A549 (cell line): Measurements from ENCODE around the gene CNIH1. TPM values are rescaled to one million over a fixed set of nuclear protein-coding genes. Genes with fewer than 3 reads are reported as not detected.

Experiments
- ATAC-seq, 2 experiments: fragments of 200-7000 bp in 1 of 2; fragments of >200 bp in 1 of 2; cut with Nextera tagmentation in 1 of 2; cut with Tn5 transposase in 1 of 2; 3 replicates each; pipeline versions ENCODE4 v1.8.0 to v1.9.1; 2018 to 2020; ENCODE audit warnings: mild to moderate bottlenecking in 1 of 2, moderate library complexity in 1 of 2
- CTCF ChIA-PET: fragments of 300-600 bp; sonication (Branson Sonifier 250); formaldehyde crosslinking; extraction: SDS; loops from one replicate; lab custom pipeline; 2021; ENCODE audit warnings: antibody characterized with exemption, inconsistent platforms; lab: Yijun Ruan, JAX
- POLR2A ChIA-PET: fragments of 350-600 bp; formaldehyde crosslinking; extraction: SDS; loops from one replicate; lab custom pipeline; 2021; ENCODE audit warnings: antibody characterized with exemption, inconsistent platforms; lab: Yijun Ruan, JAX
- DNase-seq, 2 experiments: peaks; one replicate each; pipeline versions ENCODE4 v3.0.0 to v3.0.0-alpha.2; 2011 to 2016; ENCODE audit warnings: low read depth in 1 of 2, low spot score in 1 of 2
- FAIRE-seq: peaks from 2 replicates; lab custom pipeline; 2011; peaks lifted over from hg19 to GRCh38; lab: Jason Lieb, UNC
- H3K27ac ChIP-seq, 2 experiments: fragments of >200 bp; sonication (Bioruptor Twin); formaldehyde crosslinking; 3 replicates each; pipeline ENCODE4 v1.5.1; 2016 to 2017
- H3K4me1 ChIP-seq: fragments of >200 bp; sonication (Bioruptor Twin); formaldehyde crosslinking; 3 replicates; pipeline ENCODE4 v1.6.1; 2016
- H3K4me2 ChIP-seq: fragments of >200 bp; sonication (Bioruptor Twin); formaldehyde crosslinking; 3 replicates; pipeline ENCODE4 v1.6.1; 2016
- H3K4me3 ChIP-seq: fragments of >200 bp; sonication (Bioruptor Twin); formaldehyde crosslinking; 3 replicates; pipeline ENCODE4 v1.5.1; 2016
- H3K9me3 ChIP-seq: fragments of >200 bp; sonication (Bioruptor Twin); formaldehyde crosslinking; 3 replicates; pipeline ENCODE4 v1.6.1; 2016
- BHLHE40 ChIP-seq: IDR thresholded peaks from 2 replicates; pipeline ENCODE4 v1.6.1; 2012; ENCODE audit warnings: low read depth, low read length, inconsistent platforms
- CBX8 ChIP-seq: fragments of 200-600 bp; sonication (generic); IDR thresholded peaks from 2 replicates; pipeline ENCODE4 v1.6.1; 2016
- CEBPB ChIP-seq, 2 experiments: fragments of >200 bp in 1 of 2; sonication (Bioruptor Twin) in 1 of 2; formaldehyde crosslinking in 1 of 2; IDR thresholded peaks; 2 replicates each; pipeline ENCODE4 v1.6.1; 2012 to 2016
- CHD4 ChIP-seq: fragments of 200-600 bp; sonication (generic); IDR thresholded peaks from 2 replicates; pipeline ENCODE4 v1.6.1; 2016; ENCODE audit warnings: antibody characterized with exemption, mild to moderate bottlenecking, borderline replicate concordance
- EHF ChIP-seq: fragments of 250-450 bp; sonication (Bioruptor Pico); IDR thresholded peaks from 2 replicates; pipeline ENCODE4 v1.5.0; 2020; ENCODE audit warnings: mild to moderate bottlenecking
- FOSB ChIP-seq: fragments of 250-450 bp; sonication (Bioruptor Pico); IDR thresholded peaks from 2 replicates; pipeline ENCODE4 v1.5.0; 2020; ENCODE audit warnings: mild to moderate bottlenecking, moderate library complexity
- HDAC2 ChIP-seq: fragments of 200-600 bp; sonication (generic); IDR thresholded peaks from 2 replicates; pipeline ENCODE4 v1.6.1; 2016
- HEYL ChIP-seq: fragments of 250-450 bp; sonication (Bioruptor Pico); IDR thresholded peaks from 2 replicates; pipeline ENCODE4 v1.8.0; 2021; ENCODE audit warnings: mild to moderate bottlenecking, moderate library complexity
- HMGXB4 ChIP-seq: fragments of 250-450 bp; sonication (Bioruptor Pico); IDR thresholded peaks from 2 replicates; pipeline ENCODE4 v1.5.0; 2021; ENCODE audit warnings: mild to moderate bottlenecking, moderate library complexity, borderline replicate concordance
- HOXA7 ChIP-seq: fragments of 250-450 bp; sonication (Bioruptor Pico); IDR thresholded peaks from 2 replicates; pipeline ENCODE4 v1.5.0; 2020; ENCODE audit warnings: mild to moderate bottlenecking, moderate library complexity
- HOXB13 ChIP-seq: fragments of 250-450 bp; sonication (Bioruptor Pico); IDR thresholded peaks from 2 replicates; pipeline ENCODE4 v1.5.0; 2020; ENCODE audit warnings: low read depth, mild to moderate bottlenecking, moderate library complexity
- HOXB5 ChIP-seq: fragments of 250-450 bp; sonication (Bioruptor Pico); IDR thresholded peaks from 2 replicates; pipeline ENCODE4 v1.5.0; 2020; ENCODE audit warnings: mild to moderate bottlenecking, moderate library complexity
- KDM1A ChIP-seq: fragments of 200-600 bp; sonication (generic); IDR thresholded peaks from 2 replicates; pipeline ENCODE4 v1.6.1; 2016; ENCODE audit warnings: low read depth, mild to moderate bottlenecking
- NFE2L2 ChIP-seq: fragments of 150-350 bp; conservative IDR thresholded peaks from 2 replicates; pipeline ENCODE4 v1.6.1; 2014; ENCODE audit warnings: low read length
- NR3C1 ChIP-seq: fragments of >200 bp; sonication (Bioruptor Twin); formaldehyde crosslinking; IDR thresholded peaks from 3 replicates; pipeline ENCODE4 v1.6.1; 2017
- PBX3 ChIP-seq: IDR thresholded peaks from 2 replicates; pipeline ENCODE4 v1.6.1; 2012
- RAD21 ChIP-seq, 2 experiments: fragments of >200 bp in 1 of 2; sonication (Bioruptor Twin) in 1 of 2; formaldehyde crosslinking in 1 of 2; IDR thresholded peaks in 1 of 2; conservative IDR thresholded peaks in 1 of 2; 2 replicates in 1 of 2; 3 replicates in 1 of 2; pipeline ENCODE4 v1.6.1; 2012 to 2018; ENCODE audit warnings: inconsistent platforms in 1 of 2
- RARB ChIP-seq: fragments of 250-450 bp; sonication (Bioruptor Pico); IDR thresholded peaks from 2 replicates; pipeline ENCODE4 v1.8.0; 2021; ENCODE audit warnings: mild to moderate bottlenecking, moderate library complexity
- SREBF2 ChIP-seq: fragments of 450-650 bp; IDR thresholded peaks from 2 replicates; pipeline ENCODE4 v1.6.1; 2014; ENCODE audit warnings: mild to moderate bottlenecking, moderate library complexity
- USF2 ChIP-seq: fragments of 450-650 bp; IDR thresholded peaks from 2 replicates; pipeline ENCODE4 v1.6.1; 2014; ENCODE audit warnings: antibody characterized with exemption
- ZC3H11A ChIP-seq: fragments of 450-650 bp; IDR thresholded peaks from 2 replicates; pipeline ENCODE4 v1.6.1; 2014; ENCODE audit warnings: antibody characterized with exemption, mild to moderate bottlenecking
- WGBS: methylation state at CpG from one replicate; pipeline ENCODE4 v1.1.6; 2017; ENCODE audit errors: missing lambda C conversion rate; 5-methylcytosine and 5-hydroxymethylcytosine counted together
- polyA plus RNA-seq, 4 experiments: library from polyadenylated mRNA; depleted of rRNA in 3 of 4; stranded (reverse); fragments of >200 nt; fragmentation: RNase III in 1 of 4; extraction: RNeasy Plus Mini Kit Qiagen cat#74134 plus additional on column Dnase treatment in 1 of 4; gene quantifications; 2 replicates in 3 of 4; 3 replicates in 1 of 4; pipeline ENCODE4 v1.2.3, GENCODE V29; 2011 to 2017
- TF ChIP-seq, protein P1 (sequence below): fragments of >200 bp; sonication (Bioruptor Twin); formaldehyde crosslinking; IDR thresholded peaks from 3 replicates; pipeline ENCODE4 v1.5.1; 2016
- TF ChIP-seq, protein P2 (sequence below): fragments of 150-350 bp; IDR thresholded peaks from 2 replicates; pipeline ENCODE4 v1.6.1; 2014; ENCODE audit warnings: low read depth, mild to moderate bottlenecking, low read length
- TF ChIP-seq, protein P3 (sequence below): IDR thresholded peaks from 2 replicates; pipeline ENCODE4 v1.6.1; 2012
- TF ChIP-seq, protein P4 (sequence below): IDR thresholded peaks from 2 replicates; pipeline ENCODE4 v1.6.1; 2012; ENCODE audit warnings: low read depth, borderline replicate concordance

CNIH1 gene
- polyA plus RNA-seq, 2 of the 4 experiments (the other 2 are of a cell fraction): 337 to 411 TPM

GRCh38 chr14:54427871-54428270 is 13.3 kb downstream of the CNIH1 start:
- H3K4me2 ChIP-seq: no peak overlapping the region
- FAIRE-seq (no peak), DNase-seq (no peak), ATAC-seq (no peak)
- ChIA-PET CTCF (no interaction called here), POLR2A (no interaction called here)
- H3K27ac ChIP-seq: no peak overlapping the region
- WGBS: 93% methylated on average over 3 of the region's 3 CpGs
- no peak for TF ChIP-seq RARB (CRISPR knock-in tag)
- TF ChIP-seq CEBPB (IDR thresholded peaks at IDR 0.05): no peak
- TF ChIP-seq RAD21 (conservative IDR thresholded peaks at IDR 0.05 in 1 of 2, IDR thresholded peaks at IDR 0.05 in 1 of 2): no peak
- no peak for TF ChIP-seq USF2
- TF ChIP-seq NR3C1: no peak
- no peak for TF ChIP-seq KDM1A
- TF ChIP-seq HDAC2: no peak
- no peak for TF ChIP-seq PBX3
- TF ChIP-seq, protein P1, sequence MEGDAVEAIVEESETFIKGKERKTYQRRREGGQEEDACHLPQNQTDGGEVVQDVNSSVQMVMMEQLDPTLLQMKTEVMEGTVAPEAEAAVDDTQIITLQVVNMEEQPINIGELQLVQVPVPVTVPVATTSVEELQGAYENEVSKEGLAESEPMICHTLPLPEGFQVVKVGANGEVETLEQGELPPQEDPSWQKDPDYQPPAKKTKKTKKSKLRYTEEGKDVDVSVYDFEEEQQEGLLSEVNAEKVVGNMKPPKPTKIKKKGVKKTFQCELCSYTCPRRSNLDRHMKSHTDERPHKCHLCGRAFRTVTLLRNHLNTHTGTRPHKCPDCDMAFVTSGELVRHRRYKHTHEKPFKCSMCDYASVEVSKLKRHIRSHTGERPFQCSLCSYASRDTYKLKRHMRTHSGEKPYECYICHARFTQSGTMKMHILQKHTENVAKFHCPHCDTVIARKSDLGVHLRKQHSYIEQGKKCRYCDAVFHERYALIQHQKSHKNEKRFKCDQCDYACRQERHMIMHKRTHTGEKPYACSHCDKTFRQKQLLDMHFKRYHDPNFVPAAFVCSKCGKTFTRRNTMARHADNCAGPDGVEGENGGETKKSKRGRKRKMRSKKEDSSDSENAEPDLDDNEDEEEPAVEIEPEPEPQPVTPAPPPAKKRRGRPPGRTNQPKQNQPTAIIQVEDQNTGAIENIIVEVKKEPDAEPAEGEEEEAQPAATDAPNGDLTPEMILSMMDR: no peak
- TF ChIP-seq HEYL: no peak
- no peak for TF ChIP-seq FOSB (CRISPR knock-in tag)
- no peak for TF ChIP-seq HOXA7
- TF ChIP-seq, protein P2, sequence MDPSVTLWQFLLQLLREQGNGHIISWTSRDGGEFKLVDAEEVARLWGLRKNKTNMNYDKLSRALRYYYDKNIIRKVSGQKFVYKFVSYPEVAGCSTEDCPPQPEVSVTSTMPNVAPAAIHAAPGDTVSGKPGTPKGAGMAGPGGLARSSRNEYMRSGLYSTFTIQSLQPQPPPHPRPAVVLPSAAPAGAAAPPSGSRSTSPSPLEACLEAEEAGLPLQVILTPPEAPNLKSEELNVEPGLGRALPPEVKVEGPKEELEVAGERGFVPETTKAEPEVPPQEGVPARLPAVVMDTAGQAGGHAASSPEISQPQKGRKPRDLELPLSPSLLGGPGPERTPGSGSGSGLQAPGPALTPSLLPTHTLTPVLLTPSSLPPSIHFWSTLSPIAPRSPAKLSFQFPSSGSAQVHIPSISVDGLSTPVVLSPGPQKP: no peak
- no peak for TF ChIP-seq CHD4
- TF ChIP-seq, protein P3, sequence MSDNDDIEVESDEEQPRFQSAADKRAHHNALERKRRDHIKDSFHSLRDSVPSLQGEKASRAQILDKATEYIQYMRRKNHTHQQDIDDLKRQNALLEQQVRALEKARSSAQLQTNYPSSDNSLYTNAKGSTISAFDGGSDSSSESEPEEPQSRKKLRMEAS: no peak
- no peak for TF ChIP-seq SREBF2
- no peak for TF ChIP-seq ZC3H11A
- TF ChIP-seq BHLHE40: no peak
- no peak for TF ChIP-seq CBX8
- H3K4me3 ChIP-seq: no peak overlapping the region
- no peaks in the 10 kb centered on the region for H3K4me1 ChIP-seq
- no peaks in the 10 kb centered on the region for H3K9me3 ChIP-seq

DNA sequence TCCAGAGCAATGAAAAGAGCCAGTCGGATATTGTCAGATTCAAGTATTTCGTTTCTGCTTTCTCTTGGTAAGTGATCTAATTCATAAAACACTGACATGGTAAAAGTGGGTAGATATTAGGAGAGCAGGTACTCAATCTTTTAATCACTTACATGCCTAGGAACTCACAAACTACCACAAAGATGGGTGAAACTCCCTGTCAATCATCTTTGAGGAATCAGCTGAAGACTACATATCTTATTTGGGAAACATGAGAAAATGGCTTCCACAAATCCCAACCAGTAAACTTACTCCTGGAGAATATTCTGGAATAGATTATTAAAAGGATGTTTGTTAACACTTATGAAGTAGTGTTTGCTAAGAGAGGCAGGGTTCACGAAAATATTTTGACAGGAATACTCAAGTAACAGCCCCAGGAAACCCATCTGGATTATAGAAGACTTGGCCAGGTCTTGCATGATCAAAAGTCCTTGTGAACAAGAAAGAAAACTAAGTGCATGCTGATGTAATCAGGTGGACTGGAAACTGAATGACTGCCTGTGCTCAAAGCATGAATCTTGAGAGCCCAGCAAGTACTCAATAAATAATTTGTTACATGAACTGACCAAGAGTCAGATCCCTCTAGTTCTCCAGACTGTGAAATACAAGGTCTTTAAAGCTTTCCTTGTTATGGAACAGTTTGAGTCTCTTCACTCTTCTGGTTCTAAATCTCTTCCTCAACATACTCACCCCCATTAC is 15.5 kb downstream of the CNIH1 start:
- CTCF ChIA-PET: interaction anchor here (0.5 to 0.6 kb wide), 2 partner anchors 264 to 292 kb away, joined by 3 read pairs; no protein-coding TSS in a partner anchor
- DNase-seq: no peak
- no peaks in the 10 kb centered on the region for H3K9me3 ChIP-seq
- no peak for FAIRE-seq
- H3K4me2 ChIP-seq: no peak overlapping the region
- no peak overlapping the region for H3K27ac ChIP-seq
- no peak overlapping the region for H3K4me3 ChIP-seq
- 95% methylated on average over 3 of the region's 3 CpGs for WGBS
- no peaks in the 10 kb centered on the region for H3K4me1 ChIP-seq
- POLR2A ChIA-PET: no interaction called here
- ATAC-seq: no peak
- TF ChIP-seq HOXB5 (CRISPR knock-in tag) (no peak), NFE2L2 (no peak), HDAC2 (no peak), HOXB13 (CRISPR knock-in tag) (no peak), EHF (CRISPR knock-in tag) (no peak), CEBPB (IDR thresholded peaks at IDR 0.05) (no peak), RARB (CRISPR knock-in tag) (no peak), HMGXB4 (CRISPR knock-in tag) (no peak), PBX3 (no peak), CHD4 (no peak)
- TF ChIP-seq, protein P4, sequence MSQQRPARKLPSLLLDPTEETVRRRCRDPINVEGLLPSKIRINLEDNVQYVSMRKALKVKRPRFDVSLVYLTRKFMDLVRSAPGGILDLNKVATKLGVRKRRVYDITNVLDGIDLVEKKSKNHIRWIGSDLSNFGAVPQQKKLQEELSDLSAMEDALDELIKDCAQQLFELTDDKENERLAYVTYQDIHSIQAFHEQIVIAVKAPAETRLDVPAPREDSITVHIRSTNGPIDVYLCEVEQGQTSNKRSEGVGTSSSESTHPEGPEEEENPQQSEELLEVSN: no peak
